Measurements from ENCODE around the gene PAQR6. TPM values are rescaled to one million over a fixed set of nuclear protein-coding genes. Genes with fewer than 3 reads are reported as not detected.
A peak's percentile ranks its signal among the peaks of the same experiment; 100 is the strongest.

Gene PAQR6
- total and polyA plus RNA-seq, 10 of the 15 experiments (the other 5 are each of a cell fraction or from before 2014, with no cell fraction given): 0.42 to 4.5 (median 1.3) TPM

- no peak for TF ChIP-seq ZBTB11 (CRISPR knock-in tag; IDR thresholded peaks at IDR 0.05)
- TF ChIP-seq TARDBP (IDR thresholded peaks at IDR 0.05; ENCODE audit: borderline replicate concordance): no peak
These were observed 21.1 kb downstream of the PAQR6 start (continued) for GRCh38 chr1:156226782-156227181.

- peak overlapping the region; percentile 83 for H3K4me2 ChIP-seq (ENCODE audit: control insufficient read depth, insufficient read depth)
- no peaks in the 10 kb centered on the region for H3K27me3 ChIP-seq (replicated peaks in 1 of 2; ENCODE audit: control insufficient read depth in 2 of 2, insufficient read depth in 2 of 2, low read length in 1 of 2)
- H3K36me3 ChIP-seq (ENCODE audit: control insufficient read depth in 2 of 2, insufficient read depth in 2 of 2, low read length in 1 of 2): peaks cover 1 to 10% of the 10 kb centered on the region in 2 experiments; a peak in 3 of 4 replicates
- no peak overlapping the region for H2AFZ ChIP-seq (ENCODE audit: control insufficient read depth, low read depth, low read length)
- no peaks in the 10 kb centered on the region for H4K20me1 ChIP-seq (ENCODE audit: control insufficient read depth, insufficient read depth)
- 3% methylated on average over 2 of the region's 2 CpGs for WGBS (ENCODE audit: insufficient coverage, insufficient replicate concordance, low lambda C conversion rate, missing lambda C conversion rate)
- H3K79me2 ChIP-seq (ENCODE audit: control insufficient read depth, insufficient read depth, low read length): no peaks in the 10 kb centered on the region
- H3K9ac ChIP-seq (ENCODE audit: control insufficient read depth, insufficient read depth, low read length): peak overlapping the region; percentile 45; the same call in 1 of the 2 replicates
- RAD21 ChIA-PET (ENCODE audit: unreplicated experiment): interaction anchor here (1.1 to 10.0 kb wide), 14 partner anchors 11 to 148 kb away, joined by 3 to 361 read pairs (median 10); partner anchors contain the start of genes SEMA4A, SLC25A44 and SMG5
- intact Hi-C loops (cut with micrococcal nuclease; ENCODE audit: unreplicated experiment) (no loop called here), in situ Hi-C loops (cut with MboI) (no loop called here)
- FAIRE-seq (peak; percentile 76), DNase-seq (ENCODE audit: low read depth, low spot score) (peak; percentile 90), ATAC-seq (peak; percentile 87)
- H3K4me1 ChIP-seq (ENCODE audit: control insufficient read depth, insufficient read depth, low read length): peaks cover 25% of the 10 kb centered on the region
- no peak overlapping the region for H3K4me3 ChIP-seq
- POLR2A ChIA-PET: interaction anchor here (0.6 to 4.9 kb wide), 9 partner anchors 13 to 911 kb away, joined by 3 to 84 read pairs (median 5); partner anchors contain the start of genes PMF1, SEMA4A and SMG5
- BruUV-seq (replicated peaks): no TSS peak
- H3K9me3 ChIP-seq (replicated peaks; ENCODE audit: control insufficient read depth, insufficient read depth, low read length): no peaks in the 10 kb centered on the region
- peak overlapping the region; percentile 98 for H3K27ac ChIP-seq (ENCODE audit: control insufficient read depth, insufficient read depth)
- SMC1A ChIA-PET (ENCODE audit: uncharacterized antibody, unreplicated experiment): interaction anchor here (0.6 to 14.3 kb wide), 18 partner anchors 8 to 249 kb away, joined by 3 to 411 read pairs (median 6); partner anchors contain the start of genes PMF1, SEMA4A, SLC25A44 and SMG5
- CTCF ChIA-PET: interaction anchor here (0.6 to 14.2 kb wide), 21 partner anchors 8 to 374 kb away, joined by 3 to 502 read pairs (median 5); partner anchors contain the start of genes CCT3, PMF1, SEMA4A and TSACC
- TF ChIP-seq FOXM1 (IDR thresholded peaks at IDR 0.05; ENCODE audit: low read depth, low read length): peak; percentile 94
- TF ChIP-seq RELB (IDR thresholded peaks at IDR 0.05; ENCODE audit: low read depth): peak; percentile 94
- TF ChIP-seq NFXL1 (IDR thresholded peaks at IDR 0.05; ENCODE audit: borderline replicate concordance): no peak
- TF ChIP-seq SIX5 (IDR thresholded peaks at IDR 0.05; ENCODE audit: low read depth, low read length, severe bottlenecking): no peak
- TF ChIP-seq BRCA1 (IDR thresholded peaks at IDR 0.05; ENCODE audit: low read depth, low read length): no peak
- TF ChIP-seq SUZ12 (IDR thresholded peaks at IDR 0.05; ENCODE audit: unreplicated experiment): no peak
- peak; percentile 55; the same call in 1 of the 2 replicates for TF ChIP-seq ZNF24 (IDR thresholded peaks at IDR 0.05)
- peak; percentile 74; the same call in 1 of the 2 replicates for TF ChIP-seq PAX5 (IDR thresholded peaks at IDR 0.05; ENCODE audit: borderline replicate concordance, low read depth, low read length)
- TF ChIP-seq JUNB (IDR thresholded peaks at IDR 0.05): peak; percentile 83
- TF ChIP-seq TCF7 (IDR thresholded peaks at IDR 0.05; ENCODE audit: borderline replicate concordance): peak; percentile 29; the same call in 1 of the 2 replicates
- no peak for TF ChIP-seq YY1 (IDR thresholded peaks at IDR 0.05; ENCODE audit: low read depth, low read length)
- TF ChIP-seq POU2F2 (IDR thresholded peaks at IDR 0.05; ENCODE audit: borderline replicate concordance, low read depth, low read length): peak; percentile 74; the same call in 1 of the 3 replicates
- no peak for TF ChIP-seq HSF1 (IDR thresholded peaks at IDR 0.05; ENCODE audit: low read depth, low read length)
These were observed 21.7 kb downstream of the PAQR6 start for GRCh38 chr1:156226116-156226538.

All from GM12878 (cell line).